CD4-positive, alpha-beta T cell (primary cell): ENCODE measurements around the gene ATP5F1B. TPM values are rescaled to one million over a fixed set of nuclear protein-coding genes. Genes with fewer than 3 reads are reported as not detected.

Experiments
- ATAC-seq: fragments of 200-7000 bp; cut with Tn5 transposase; one replicate; pipeline ENCODE4 v1.10.0; 2022; ENCODE audit warnings: mild to moderate bottlenecking; ENCODE audit not compliant: poor library complexity
- CTCF ChIA-PET: fragments of 350-600 bp; sonication (Branson Sonifier 250); formaldehyde crosslinking; loops from one replicate; lab custom pipeline; 2021; ENCODE audit warnings: antibody characterized with exemption, inconsistent platforms; lab: Charles Lee
- POLR2A ChIA-PET: fragments of 350-600 bp; sonication (Branson Sonifier 250); formaldehyde crosslinking; loops from one replicate; lab custom pipeline; 2021; ENCODE audit warnings: antibody characterized with exemption, inconsistent platforms; lab: Charles Lee
- DNase-seq, 14 experiments: peaks; one replicate each; pipeline ENCODE4 v3.0.0-alpha.2; 2013 to 2020; ENCODE audit warnings: mixed read lengths in 2 of 14
- H3K27ac ChIP-seq, 2 donors: one replicate each; pipeline versions ENCODE4 v1.5.1 to v1.7.0; 2013; ENCODE audit warnings: low read length in 2 of 2, low read depth in 1 of 2, mild to moderate bottlenecking in 1 of 2
- H3K27me3 ChIP-seq, 2 experiments: 1 replicate in 1 of 2; 2 replicates in 1 of 2; pipeline versions ENCODE4 v1.6.1 to v1.7.0; 2013; ENCODE audit warnings: low read length in 2 of 2, control low read depth in 1 of 2, mild to moderate bottlenecking in 1 of 2, moderate library complexity in 1 of 2; ENCODE audit not compliant: insufficient read depth in 2 of 2, control insufficient read depth in 1 of 2
- H3K36me3 ChIP-seq: one replicate; pipeline ENCODE4 v1.6.1; 2013; ENCODE audit warnings: low read length, control low read depth; ENCODE audit not compliant: insufficient read depth
- H3K4me1 ChIP-seq: one replicate; pipeline ENCODE4 v1.6.1; 2013; ENCODE audit warnings: low read length, control low read depth; ENCODE audit not compliant: insufficient read depth
- H3K4me3 ChIP-seq: one replicate; pipeline ENCODE4 v1.5.1; 2013; ENCODE audit warnings: mild to moderate bottlenecking, low read length, moderate library complexity
- H3K9me3 ChIP-seq, 2 experiments: 1 replicate in 1 of 2; 2 replicates in 1 of 2; pipeline versions ENCODE4 v1.6.1 to v1.7.0; 2013; ENCODE audit warnings: low read length in 2 of 2, mild to moderate bottlenecking in 2 of 2, control low read depth in 1 of 2, moderate library complexity in 1 of 2; ENCODE audit not compliant: control insufficient read depth in 1 of 2, insufficient read depth in 1 of 2
- H3K27ac Mint-ChIP-seq: one replicate; pipeline ENCODE4 v1.8.0; 2020; ENCODE audit warnings: mixed read lengths
- H3K27me3 Mint-ChIP-seq: one replicate; pipeline ENCODE4 v1.8.0; 2021; ENCODE audit warnings: mixed read lengths
- H3K36me3 Mint-ChIP-seq: one replicate; pipeline ENCODE4 v1.8.0; 2021; ENCODE audit warnings: low read depth, mixed read lengths
- H3K4me1 Mint-ChIP-seq: one replicate; pipeline ENCODE4 v1.8.0; 2021; ENCODE audit warnings: low read depth, mixed read lengths
- H3K4me3 Mint-ChIP-seq: one replicate; pipeline ENCODE4 v1.8.0; 2020; ENCODE audit warnings: mild to moderate bottlenecking, mixed read lengths
- H3K9me3 Mint-ChIP-seq: one replicate; pipeline ENCODE4 v1.8.0; 2020; ENCODE audit warnings: mixed read lengths
- CTCF ChIP-seq: fragments of 200-600 bp; IDR thresholded peaks from one replicate; pipeline ENCODE4 v1.8.0; 2022; ENCODE audit warnings: antibody characterized with exemption, mild to moderate bottlenecking
- intact Hi-C, 2 experiments: fragments of 100-400 bp; cut with DNase I in 1 of 2; cut with micrococcal nuclease in 1 of 2; formaldehyde crosslinking; loops; one replicate each; pipeline versions ENCODE4 v1.15.1 to v1.9.0; 2023 to 2025; cut with DNase I, micrococcal nuclease
- total RNA-seq, 174 experiments: library from RNA in 2 of 174; stranded (reverse) in 2 of 174; gene quantifications; one replicate each; pipeline ENCODE4 v1.2.3 and lab custom pipeline; 2021 to 2026

The ATP5F1B gene
- total RNA-seq, 2 experiments from 2014 or later, result 305 to 318 TPM

- Histone ChIP-seq H3K36me3 (peaks cover 83% of the 10 kb centered on the region), H3K9me3 (no peaks in the 10 kb centered on the region), H3K27me3 (no peaks in the 10 kb centered on the region), H3K4me1 (peaks cover 15% of the 10 kb centered on the region), H3K4me3 (no peak overlapping the region), H3K27ac (no peak overlapping the region)
- POLR2A ChIA-PET, result interaction anchor here (1.4 to 1.9 kb wide), 2 partner anchors 12 to 19 kb away, joined by 8 to 9 read pairs; partner anchors contain the start of gene BAZ2A
- no peak overlapping the region for H3K4me3 Mint-ChIP-seq
- DNase-seq, result no peak
- no peak for TF ChIP-seq CTCF
- H3K36me3 Mint-ChIP-seq, result peaks cover 90% of the 10 kb centered on the region
- peaks cover 23% of the 10 kb centered on the region for H3K4me1 Mint-ChIP-seq
- no peak overlapping the region for H3K27ac Mint-ChIP-seq
- no peaks in the 10 kb centered on the region for H3K9me3 Mint-ChIP-seq
- H3K27me3 Mint-ChIP-seq, result no peaks in the 10 kb centered on the region
- intact Hi-C loops, result no loop called here
- CTCF ChIA-PET, result no interaction called here
- no peak for ATAC-seq
These were observed 28.9 kb downstream of the ATP5F1B start for GRCh38 chr12:56616925-56617324.

DNA sequence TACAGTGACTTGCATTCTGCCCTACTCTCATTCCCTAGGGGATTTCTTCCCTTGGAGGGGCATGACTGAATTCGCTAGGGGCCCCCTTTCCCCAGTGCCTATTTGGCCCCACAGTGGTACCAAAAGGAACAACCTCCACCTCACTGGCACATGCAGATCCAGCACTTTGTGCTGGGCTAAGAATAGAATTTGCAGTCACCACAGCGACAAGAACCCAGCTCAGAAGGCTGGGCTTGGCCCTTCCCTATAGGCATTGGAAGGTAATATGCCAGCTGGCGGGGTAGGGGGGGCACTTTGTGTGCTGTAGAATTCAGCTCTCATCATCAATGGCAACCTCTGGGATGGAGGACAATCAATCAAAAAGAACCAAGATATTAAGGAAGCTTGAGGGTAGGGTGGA lies 29.5 kb downstream of the ATP5F1B start:
- Mint-ChIP-seq H3K4me3 (no peak overlapping the region), H3K27ac (no peak overlapping the region), H3K36me3 (peaks cover 95% of the 10 kb centered on the region), H3K9me3 (no peaks in the 10 kb centered on the region), H3K4me1 (peaks cover 21% of the 10 kb centered on the region), H3K27me3 (no peaks in the 10 kb centered on the region)
- intact Hi-C loops, result no loop called here
- TF ChIP-seq CTCF, result no peak
- Histone ChIP-seq H3K4me1 (peaks cover 11% of the 10 kb centered on the region), H3K4me3 (no peak overlapping the region), H3K27ac (no peak overlapping the region), H3K27me3 (no peaks in the 10 kb centered on the region), H3K9me3 (no peaks in the 10 kb centered on the region), H3K36me3 (peaks cover 84% of the 10 kb centered on the region)
- ATAC-seq (no peak), DNase-seq (no peak)
- ChIA-PET CTCF (no interaction called here), POLR2A (interaction anchor here (1.4 to 1.9 kb wide), 2 partner anchors 13 to 20 kb away, joined by 8 to 9 read pairs; partner anchors contain the start of gene BAZ2A)

DNA sequence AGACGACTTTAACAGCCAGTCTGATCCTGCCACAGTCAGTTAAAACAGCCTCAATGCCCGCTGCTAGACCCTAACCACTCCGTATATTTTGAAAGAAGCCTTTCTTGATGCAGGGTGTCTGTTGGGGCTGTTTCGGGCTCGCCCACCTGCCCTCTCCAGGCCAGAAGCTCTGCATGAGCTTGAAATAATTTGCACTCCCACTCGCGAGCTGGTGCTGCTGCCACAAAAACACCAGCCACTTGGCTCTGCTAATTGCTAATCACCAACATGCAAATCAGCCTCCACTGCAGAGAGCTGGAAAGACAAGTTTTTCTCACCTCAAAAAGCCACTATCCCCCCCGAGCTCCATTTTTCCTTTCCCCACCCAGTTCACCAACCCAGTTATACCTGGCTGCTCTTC lies 31.2 kb downstream of the ATP5F1B start:
- peaks cover 95% of the 10 kb centered on the region for H3K36me3 Mint-ChIP-seq
- no peak for DNase-seq
- no peak for TF ChIP-seq CTCF
- no peaks in the 10 kb centered on the region for H3K9me3 Mint-ChIP-seq
- no peak overlapping the region for H3K4me3 ChIP-seq
- H3K27ac ChIP-seq, result no peak overlapping the region
- H3K4me3 Mint-ChIP-seq, result no peak overlapping the region
- no peaks in the 10 kb centered on the region for H3K9me3 ChIP-seq
- no peak for ATAC-seq
- no peak overlapping the region for H3K27ac Mint-ChIP-seq
- H3K4me1 Mint-ChIP-seq, result peaks cover 8% of the 10 kb centered on the region
- H3K36me3 ChIP-seq, result peaks cover 92% of the 10 kb centered on the region
- ChIA-PET POLR2A (interaction anchor here (0.8 to 2.2 kb wide), 2 partner anchors 14 to 22 kb away, joined by 4 to 10 read pairs; no protein-coding TSS in a partner anchor), CTCF (interaction anchor here (1.8 kb wide), 1 partner anchor 22 kb away, joined by 5 read pairs; no protein-coding TSS in a partner anchor)
- peaks cover 11% of the 10 kb centered on the region for H3K4me1 ChIP-seq
- no peaks in the 10 kb centered on the region for H3K27me3 ChIP-seq
- intact Hi-C loops, result no loop called here
- H3K27me3 Mint-ChIP-seq, result no peaks in the 10 kb centered on the region
